GM18951 (cell line): ENCODE data around the gene XG.
"Not testable (repeated sequence)": the region's sequence is repeated elsewhere in the genome, so short reads cannot be mapped to it uniquely, and the experiment has no call there.

Experiments used
- POLR2A ChIP-seq: IDR thresholded peaks from 4 replicates; pipeline ENCODE4 v1.6.1; 2011; ENCODE audit warnings: mild to moderate bottlenecking; ENCODE audit not compliant: insufficient read length, insufficient read depth; ENCODE audit errors: extremely low read depth
- in situ Hi-C: fragments of 300-500 bp; cut with MboI; formaldehyde crosslinking; loops from one replicate; pipeline ENCODE4 v1.12.0; 2022; ENCODE audit warnings: low sequenced_read_pairs, mixed read lengths, inconsistent platforms; ENCODE audit not compliant: unreplicated experiment

The XG gene

DNA sequence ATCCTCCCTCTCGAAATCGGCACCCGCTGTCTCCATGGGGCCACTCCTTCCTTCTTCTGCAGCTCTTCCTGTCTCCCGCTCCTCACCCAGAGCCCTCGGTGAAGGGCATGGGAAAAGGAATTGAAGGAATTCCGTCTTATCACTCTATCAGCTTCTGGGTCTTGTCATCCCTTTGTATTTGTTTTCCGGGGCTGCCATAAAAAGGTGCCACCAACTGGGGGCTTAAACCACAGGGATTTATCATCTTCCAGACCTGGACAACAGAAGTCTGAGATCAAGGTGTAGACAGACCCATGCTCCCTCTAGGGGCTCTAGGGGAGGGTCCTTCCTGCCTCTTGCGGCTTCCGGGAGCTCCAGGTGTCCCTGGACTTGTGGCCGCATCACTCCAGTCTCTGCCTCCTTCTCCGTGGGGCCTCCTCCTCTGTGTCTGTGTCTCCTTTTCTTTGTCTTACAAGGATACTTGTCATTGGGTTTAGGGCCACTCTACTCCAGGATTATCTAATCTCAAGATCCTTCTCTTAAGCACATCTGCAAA is 36.7 kb upstream of the XG start:
- in situ Hi-C loops: no loop called here
- TF ChIP-seq POLR2A: no peak

DNA sequence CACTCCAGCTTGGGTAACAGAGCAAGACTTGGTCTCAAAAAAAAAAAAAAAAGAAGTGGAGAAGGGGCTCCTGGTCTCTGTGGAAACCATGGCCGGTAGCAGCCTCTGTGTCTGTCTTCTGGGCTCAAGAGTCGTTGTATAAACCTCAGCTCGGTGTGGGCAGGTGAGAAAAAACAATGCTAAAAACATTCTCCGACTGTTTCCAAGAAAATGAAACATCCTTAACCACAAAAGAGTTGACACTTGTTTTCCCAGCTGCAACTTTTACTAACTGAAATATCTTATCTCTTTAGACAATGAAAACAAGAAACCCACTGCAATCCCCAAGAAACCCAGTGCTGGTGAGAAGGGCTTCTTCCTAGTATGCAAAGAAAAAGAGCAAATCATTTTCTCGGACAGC is 34.5 kb upstream of the XG start:
- in situ Hi-C loops: no loop called here

DNA sequence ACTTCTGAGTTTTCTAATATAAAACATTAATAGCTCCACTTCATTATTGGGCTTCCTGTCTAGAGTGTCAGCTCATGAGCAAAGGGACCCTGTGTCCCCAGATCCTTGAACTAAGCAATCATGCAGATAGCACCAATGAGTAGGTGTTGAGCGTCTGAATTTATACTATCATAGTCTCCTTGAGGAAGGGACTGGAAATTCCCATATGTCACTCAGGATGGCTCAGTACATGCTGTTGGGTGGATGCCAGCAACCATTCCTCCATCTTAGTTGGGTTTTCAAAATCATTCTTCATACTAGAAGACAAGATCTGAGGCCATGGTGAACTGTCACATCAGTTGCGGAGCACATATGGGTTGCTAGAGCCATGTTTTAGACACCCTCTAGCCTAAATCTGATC is 33.0 kb upstream of the XG start:
- in situ Hi-C loops: no loop called here
- TF ChIP-seq POLR2A: no peak

More for the DNA sequence above, 34.5 kb upstream of the XG start:
- TF ChIP-seq POLR2A: no peak

DNA sequence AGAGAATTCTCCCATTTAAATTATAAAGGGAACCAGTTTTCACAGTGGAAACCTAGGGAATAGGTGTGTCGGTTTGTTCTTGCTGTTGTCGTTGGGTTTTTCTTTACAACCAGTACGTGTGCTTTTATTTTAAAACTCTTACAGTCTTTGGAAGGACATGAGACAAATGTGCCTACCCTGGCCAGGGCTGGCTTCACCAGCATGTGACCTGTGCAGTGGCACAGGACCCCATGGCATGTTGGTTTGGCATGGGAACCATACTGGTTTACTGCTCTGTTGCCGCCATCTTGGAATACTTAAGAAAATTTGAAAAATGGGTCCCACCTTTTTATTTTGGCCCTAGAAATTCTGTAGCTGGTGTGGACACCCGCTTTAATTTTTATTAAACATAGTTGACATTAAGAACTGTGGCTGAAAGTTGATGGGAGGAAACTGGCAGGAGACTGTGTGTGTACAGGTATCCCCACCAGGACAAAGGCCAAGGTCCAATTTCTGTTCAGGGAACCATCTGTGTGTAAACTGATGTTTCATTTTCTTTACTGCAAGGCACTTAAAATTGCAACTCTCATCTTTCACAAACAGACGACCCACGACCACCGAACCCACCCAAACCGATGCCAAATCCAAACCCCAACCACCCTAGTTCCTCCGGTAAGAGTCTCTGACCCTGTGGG is 31.9 kb upstream of the XG start:
- in situ Hi-C loops: no loop called here
- TF ChIP-seq POLR2A: no peak

DNA sequence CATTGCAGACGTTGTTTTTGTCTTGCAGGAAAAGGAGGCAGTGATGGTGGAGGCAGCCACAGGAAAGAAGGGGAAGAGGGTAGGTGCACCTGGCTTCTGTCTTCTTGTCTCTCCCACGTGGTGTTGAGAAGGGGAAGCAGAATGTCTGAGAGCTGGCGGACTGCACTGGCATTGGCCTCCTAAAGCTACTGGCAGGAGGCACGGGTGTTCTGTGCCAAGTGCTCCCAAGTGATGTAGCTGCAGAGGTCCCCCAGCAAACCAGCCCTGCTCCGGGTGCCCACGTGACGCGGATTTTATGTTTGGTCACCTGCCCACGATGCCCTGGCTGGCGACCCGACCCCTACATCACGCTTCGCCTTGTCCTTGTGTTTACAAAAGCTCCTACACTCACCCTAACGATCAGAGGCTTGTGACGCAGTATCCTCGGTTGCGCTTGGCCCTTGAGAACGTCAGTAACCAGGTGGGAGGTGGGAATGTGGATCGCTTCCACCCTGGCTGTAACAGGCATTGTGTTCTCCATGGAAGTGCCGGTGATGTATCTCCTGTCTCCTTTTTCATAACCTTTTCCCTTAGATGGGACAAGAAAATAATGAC is 28.5 kb upstream of the XG start:
- in situ Hi-C loops: no loop called here
- TF ChIP-seq POLR2A: no peak

DNA sequence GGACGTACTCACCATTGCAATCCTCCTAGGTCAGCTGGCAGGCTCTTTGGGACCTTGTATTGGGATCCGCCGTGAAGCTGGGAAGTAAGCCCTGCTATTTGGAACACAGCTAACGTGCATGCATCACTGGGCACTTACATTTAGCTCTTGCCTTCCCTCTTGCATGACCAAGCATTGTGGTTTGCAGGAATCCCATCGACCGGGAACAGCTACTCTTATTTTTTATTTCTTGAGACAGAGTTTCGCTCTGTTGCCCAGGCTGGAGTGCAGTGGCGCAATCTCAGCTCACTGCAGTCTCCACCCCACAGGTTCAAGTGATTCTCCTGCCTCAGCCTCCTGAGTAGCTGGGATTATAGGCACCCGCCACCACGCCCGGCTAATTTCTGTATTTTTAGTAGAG is 24.6 kb upstream of the XG start:
- in situ Hi-C loops: not testable (repeated sequence)

DNA sequence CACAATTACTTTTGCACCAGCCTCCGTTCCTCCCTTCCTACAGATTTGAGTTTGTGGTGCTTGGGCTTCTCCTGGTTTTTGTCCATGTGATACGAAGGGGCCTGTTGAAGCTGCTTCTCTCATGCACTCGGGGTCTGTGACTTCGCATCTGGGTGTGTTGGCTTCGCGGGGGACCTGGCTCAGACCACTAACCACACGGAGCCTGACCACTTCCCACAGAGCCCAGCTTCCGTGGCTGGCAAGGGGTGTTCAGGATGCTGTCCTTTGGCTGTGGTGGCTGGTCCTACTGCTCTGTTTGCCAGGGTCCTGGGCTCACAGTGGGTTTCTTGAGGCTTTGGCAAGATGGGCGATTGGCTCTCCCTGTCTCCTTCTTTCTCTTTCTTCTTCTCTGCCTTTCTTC is 19.8 kb upstream of the XG start:
- in situ Hi-C loops: no loop called here
- no peak for TF ChIP-seq POLR2A

DNA sequence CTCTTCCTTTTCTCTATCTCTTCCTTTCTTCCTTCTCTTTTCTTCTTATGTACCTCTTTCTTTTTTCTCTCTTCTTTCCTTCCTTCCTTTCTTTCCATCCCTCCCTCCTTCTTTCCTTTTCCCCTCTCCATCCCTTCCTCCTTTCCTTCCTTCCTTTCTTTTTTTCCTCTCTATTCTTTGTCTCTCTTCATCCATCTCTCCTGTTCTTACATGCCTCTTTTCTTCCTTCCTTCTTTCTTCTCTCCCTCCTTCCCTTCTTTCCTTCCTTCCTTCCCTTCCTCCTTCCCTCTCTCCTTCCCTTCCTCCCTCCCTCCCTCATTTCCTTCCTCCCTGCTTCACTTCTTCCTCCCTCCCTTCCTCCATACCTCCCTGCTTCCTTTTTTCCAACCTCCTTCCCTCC is 19.2 kb upstream of the XG start:
- in situ Hi-C loops: no loop called here

DNA sequence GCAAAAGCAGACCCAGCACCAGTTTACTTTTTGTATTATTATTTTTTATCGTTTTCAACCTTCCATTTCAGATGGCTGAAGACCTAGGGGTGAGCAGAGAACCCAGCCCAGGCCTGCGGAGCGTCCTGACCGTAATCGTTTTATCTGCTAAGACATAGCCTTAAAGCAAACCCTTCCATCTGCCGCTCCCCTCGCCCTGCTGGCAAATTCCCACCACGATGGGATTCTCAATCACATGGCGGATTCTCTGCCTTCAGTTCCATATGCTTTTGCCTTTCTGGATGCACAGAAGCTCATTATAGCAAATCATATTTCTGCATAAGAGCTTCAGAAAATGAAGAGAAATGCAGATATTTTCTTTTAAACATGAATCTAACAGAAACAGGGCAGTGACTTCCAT is 18.6 kb upstream of the XG start:
- no peak for TF ChIP-seq POLR2A
- in situ Hi-C loops: no loop called here

More for the DNA sequence above, 19.2 kb upstream of the XG start:
- TF ChIP-seq POLR2A: no peak

DNA sequence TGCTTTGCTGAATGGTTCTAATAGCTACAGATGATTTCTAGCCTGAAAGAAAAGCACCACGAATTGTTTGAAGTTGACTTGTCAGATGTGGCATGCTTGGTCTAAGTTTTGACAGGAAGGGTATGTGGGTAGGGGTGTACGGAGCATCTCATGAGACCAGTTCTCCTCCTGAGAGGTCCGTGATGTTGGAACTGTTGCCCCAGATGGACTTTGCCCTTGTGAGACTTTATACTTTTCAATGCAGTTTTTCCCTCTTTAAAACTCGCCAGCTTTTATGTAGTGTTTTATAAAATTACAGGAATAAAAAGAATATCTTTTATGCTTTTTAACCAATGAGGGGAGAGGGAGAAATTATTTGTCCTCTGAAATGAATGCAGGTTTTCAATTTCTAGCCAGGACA is 16.6 kb upstream of the XG start:
- in situ Hi-C loops: no loop called here
- no peak for TF ChIP-seq POLR2A

DNA sequence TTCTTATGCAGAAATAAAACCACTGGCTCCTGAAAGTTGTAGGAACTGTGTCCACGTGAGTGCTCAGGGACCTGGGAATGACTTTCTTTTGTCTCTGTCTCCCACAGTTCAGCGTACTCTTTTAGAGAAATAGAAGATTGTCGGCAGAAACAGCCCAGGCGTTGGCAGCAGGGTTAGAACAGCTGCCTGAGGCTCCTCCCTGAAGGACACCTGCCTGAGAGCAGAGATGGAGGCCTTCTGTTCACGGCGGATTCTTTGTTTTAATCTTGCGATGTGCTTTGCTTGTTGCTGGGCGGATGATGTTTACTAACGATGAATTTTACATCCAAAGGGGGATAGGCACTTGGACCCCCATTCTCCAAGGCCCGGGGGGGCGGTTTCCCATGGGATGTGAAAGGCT is 11.2 kb upstream of the XG start:
- TF ChIP-seq POLR2A: no peak
- in situ Hi-C loops: no loop called here

DNA sequence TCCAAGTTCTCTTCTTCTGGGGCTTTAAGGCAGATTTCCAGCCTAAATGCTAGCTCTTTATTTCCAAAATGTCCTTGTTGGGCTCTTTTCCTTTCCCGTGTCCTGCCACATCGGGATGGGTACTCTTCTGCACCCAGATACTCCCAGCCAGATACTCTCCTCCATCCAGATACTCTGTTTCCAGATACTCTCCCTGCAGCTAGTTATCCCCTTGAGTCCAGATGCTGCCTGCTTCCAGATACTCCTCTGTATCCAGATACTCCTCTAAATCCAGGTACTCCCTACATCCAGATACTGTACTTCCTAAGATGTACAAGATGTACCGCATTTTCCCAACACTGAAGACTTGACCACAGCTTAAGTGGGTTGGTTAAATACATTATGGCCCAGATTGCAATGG is 10.5 kb upstream of the XG start:
- in situ Hi-C loops: no loop called here
- TF ChIP-seq POLR2A: no peak

DNA sequence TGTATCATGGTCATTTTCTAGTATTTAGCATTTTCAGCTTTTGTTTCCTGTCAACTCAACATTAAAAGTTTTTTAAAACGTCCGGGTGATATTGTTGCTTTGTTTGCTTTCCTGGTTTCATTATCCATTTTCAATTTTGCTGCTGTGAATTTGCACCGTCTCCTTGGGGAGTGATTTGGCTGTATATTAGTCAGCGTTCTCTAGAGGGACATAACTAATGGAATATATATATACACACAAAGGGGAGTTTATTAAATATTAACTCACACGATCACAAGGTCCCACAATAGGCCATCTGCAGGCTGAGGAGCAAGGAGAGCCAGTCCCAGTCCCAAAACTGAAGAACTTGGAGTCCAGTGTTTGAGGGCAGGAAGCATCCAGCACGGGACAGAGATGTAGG is 5.6 kb upstream of the XG start:
- in situ Hi-C loops: not testable (repeated sequence)

DNA sequence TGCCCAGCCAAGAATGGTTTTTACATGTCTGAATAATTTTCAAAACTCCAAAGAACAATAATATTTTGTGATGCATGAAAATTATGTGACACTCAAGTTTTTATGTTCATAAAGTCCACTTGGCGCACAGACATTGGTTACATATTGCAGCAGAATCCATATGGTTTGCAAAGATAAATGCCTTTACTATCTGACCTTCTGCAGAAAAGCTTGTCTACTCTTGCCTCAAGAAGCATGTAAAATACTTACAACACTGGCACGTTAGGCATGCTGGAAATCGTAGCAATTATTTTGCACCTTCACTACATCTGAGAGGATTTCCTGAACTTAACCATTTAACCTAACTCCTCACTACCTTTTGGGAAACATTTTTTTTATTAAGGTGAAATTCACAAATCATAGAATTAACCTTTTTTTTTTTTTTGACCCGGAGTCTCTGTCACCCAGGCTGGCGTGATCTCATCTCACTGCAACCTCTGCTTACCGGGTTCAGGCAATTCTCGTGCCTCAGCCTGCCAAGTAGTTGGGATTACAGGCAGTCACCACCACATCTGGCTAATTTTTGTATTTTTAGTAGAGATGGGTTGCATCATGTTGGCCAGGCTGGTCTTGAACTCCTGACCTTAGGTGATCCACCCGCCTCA is 3.5 kb upstream of the XG start:
- no peak for TF ChIP-seq POLR2A
- in situ Hi-C loops: no loop called here
